GM18526 (cell line): ENCODE data around the gene PFN3.

Experiments used
- POLR2A ChIP-seq: IDR thresholded peaks from 3 replicates; pipeline ENCODE4 v1.6.1; 2011; ENCODE audit not compliant: insufficient read length; ENCODE audit errors: extremely low read depth

The PFN3 gene

DNA sequence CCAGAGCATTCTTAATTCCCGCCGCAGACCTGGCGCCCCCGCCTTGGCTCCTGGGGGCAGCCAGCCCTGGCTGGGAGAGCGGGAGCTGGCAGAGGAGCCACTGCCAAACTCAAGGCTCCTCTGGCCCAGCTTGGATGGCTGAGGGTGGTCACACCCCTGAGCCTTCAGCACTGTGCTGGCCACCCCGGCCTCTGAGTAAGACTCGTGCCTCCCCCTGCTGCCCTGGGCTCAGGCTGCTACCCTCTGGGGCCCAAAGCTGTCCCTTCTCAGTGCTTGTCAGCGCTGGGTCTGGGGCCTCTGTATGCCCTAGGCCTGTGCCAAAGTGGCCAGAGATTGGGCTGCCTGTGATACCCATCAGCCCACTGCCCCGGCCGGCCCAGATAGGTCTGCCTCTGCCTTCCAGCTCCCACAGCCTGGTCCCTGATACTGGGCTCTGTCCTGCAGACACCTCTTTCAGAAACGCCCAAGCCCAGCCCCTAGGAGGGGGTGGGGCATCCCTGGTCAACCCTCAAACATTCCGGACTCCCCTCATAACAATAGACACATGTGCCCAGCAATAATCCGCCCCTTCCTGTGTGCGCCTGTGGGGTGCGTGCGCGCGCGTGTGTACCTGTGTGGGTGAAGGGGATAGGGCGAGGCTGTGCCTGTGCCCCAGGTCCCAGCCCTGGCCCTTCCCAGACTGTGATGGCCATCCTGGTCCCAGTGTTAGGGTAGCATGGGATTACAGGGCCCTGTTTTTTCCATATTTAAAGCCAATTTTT is 41.8 kb upstream of the PFN3 start:
- no peak for TF ChIP-seq POLR2A

DNA sequence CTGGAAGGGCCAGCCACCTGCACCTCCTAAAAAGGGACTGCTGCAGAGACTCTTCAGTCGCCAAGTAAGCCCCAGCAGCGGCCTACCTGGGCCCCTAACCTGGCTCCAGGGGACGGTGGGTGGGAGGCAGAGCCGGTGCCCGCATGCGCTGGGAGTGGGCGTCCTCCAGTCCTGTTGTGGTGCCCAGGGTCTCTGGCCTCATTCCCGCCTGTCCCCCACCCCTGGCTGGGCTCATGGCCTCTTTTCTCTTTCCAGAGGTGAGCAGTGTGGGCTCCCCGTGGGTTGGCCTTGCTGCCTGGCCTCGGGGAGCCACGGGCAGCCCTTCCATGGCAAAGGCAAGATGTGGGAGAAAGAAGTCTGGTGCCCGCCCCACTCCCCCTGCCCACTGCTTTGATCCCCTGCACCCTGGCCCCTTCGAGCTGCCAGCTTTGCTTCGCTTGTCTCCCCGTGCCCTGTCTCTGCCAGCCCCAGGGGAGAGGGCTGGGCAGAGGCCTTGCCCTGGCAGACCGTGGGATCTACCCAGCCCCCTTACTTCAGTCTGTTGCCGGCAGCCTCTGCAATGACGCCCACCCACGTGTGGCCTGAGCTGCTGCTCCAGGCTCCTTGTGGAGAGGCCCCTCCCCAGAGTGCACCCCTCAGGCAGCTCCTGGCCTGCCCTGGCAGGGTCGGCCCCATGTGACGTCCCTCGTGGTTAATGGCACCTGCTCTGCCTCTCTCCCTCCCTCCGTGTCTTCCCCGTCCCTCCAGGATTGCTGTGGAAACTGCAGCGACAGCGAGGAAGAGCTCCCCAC is 40.7 kb upstream of the PFN3 start:
- no peak for TF ChIP-seq POLR2A

DNA sequence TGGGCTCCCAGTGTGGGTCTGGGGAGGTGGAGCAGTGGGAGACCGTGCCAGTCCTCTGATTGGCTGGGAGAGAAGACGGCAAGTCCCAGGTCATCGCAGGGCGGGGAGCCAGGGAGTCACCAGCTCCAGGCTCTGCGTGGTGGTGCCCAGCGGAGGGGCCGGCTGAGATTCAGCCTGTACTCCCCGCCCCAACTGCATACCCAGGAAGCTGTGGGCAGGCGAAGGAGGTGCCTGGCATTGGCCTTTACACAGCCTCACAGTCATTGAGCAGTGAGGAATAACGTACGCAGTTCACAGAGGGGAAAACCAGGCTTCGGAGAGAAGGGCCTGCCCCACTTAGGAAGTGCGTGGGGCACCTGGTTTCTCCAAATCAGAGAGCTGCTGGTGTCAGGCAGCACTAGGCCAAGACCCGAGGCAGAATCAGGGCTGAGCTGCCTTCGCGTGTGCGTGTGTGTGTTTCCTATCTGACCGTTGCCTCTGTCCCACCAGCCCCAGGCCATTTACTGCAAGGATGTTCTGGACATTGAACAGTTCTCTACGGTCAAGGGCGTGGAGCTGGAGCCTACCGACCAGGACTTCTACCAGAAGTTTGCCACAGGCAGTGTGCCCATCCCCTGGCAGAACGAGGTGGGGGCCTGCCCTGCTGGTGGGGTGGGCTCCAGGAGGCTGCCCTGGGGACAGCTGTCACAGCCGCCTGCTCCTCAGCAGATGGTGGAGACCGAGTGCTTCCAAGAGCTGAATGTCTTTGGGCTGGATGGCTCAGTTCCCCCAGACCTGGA is 39.9 kb upstream of the PFN3 start:
- TF ChIP-seq POLR2A, result no peak

DNA sequence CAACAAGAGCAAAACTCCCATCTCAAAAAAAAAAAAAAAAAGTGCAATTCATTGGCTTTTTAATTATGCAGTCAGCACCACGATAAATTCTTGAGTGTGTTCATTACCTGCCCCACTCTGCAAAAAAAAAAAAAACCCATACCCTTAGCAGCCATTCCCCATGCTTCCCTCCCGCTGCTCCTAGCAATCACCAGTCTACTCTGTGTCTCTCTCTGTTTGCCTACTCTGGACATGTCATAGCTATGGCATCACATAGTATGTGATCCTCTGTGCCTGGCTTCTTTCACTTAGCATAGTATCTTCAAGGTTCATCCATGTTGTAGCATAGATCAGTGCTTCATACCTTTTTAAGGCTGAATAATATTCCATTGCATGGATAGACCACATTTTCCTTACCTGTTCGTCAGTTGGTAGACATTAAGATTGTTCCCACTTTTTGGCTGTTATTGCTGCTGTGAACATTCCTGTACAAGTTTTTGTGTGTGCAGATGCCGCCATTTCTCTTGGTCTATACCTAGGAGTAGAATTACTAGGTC is 39.1 kb upstream of the PFN3 start:
- no peak for TF ChIP-seq POLR2A

DNA sequence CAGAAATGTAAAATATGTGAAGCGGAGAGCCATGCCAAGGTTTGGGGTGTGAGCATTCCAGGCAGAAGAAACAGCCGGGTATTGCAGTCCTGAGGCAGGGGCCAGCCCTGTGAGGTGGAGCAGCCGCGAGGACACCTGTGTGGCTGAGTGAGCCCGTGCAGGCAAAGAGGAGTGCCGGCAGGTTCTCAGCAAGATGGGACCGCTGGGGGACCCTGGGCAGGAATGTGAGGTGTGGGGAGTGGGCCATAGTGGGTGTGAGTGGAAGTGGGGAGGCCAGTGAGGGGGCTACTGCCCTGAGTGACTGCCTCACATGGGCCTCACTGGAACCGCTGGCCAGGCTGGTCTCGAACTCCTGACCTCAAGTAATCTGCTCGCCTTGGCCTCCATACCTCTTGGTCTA is 38.0 kb upstream of the PFN3 start:
- TF ChIP-seq POLR2A, result no peak

DNA sequence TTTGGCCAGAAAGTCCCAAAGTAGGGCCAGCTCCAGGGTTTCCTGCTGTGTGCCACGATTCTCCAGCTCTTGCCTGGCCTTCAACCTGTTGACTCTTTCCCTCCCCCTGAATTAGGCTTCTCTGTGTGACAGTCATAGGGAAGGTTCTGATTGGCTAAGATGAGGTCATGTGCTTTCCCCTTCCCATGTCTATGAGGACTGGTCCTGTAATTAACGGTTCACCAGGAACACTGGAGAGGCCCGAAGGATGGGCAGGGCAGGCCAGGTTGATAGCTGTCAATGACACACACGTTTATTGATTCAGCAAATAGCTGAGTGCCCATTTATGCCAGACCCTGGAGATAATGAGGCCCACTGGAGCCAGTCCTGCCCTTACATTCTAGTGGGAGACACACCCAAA is 37.2 kb upstream of the PFN3 start:
- no peak for TF ChIP-seq POLR2A

DNA sequence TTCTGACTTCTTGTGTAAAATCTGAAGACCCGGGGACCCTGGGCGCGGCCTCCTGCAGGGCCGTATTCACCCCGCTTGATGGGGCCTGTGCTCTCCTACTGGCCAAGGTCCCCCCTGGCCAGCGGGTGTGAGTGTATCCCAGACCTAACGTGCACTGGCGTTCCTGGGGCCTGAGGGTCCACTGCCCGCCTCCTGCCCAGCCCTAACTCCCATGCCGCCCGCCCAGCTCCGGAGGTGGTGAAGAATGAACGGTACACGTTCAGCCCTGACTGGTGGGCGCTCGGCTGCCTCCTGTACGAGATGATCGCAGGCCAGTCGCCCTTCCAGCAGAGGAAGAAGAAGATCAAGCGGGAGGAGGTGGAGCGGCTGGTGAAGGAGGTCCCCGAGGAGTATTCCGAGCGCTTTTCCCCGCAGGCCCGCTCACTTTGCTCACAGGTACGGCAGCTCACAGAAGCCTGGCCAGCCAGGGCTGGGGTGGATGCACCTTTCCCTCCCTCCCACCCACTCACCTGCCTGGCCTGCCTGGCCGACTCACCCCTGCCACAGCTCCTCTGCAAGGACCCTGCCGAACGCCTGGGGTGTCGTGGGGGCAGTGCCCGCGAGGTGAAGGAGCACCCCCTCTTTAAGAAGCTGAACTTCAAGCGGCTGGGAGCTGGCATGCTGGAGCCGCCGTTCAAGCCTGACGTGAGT is 35.5 kb upstream of the PFN3 start:
- no peak for TF ChIP-seq POLR2A

DNA sequence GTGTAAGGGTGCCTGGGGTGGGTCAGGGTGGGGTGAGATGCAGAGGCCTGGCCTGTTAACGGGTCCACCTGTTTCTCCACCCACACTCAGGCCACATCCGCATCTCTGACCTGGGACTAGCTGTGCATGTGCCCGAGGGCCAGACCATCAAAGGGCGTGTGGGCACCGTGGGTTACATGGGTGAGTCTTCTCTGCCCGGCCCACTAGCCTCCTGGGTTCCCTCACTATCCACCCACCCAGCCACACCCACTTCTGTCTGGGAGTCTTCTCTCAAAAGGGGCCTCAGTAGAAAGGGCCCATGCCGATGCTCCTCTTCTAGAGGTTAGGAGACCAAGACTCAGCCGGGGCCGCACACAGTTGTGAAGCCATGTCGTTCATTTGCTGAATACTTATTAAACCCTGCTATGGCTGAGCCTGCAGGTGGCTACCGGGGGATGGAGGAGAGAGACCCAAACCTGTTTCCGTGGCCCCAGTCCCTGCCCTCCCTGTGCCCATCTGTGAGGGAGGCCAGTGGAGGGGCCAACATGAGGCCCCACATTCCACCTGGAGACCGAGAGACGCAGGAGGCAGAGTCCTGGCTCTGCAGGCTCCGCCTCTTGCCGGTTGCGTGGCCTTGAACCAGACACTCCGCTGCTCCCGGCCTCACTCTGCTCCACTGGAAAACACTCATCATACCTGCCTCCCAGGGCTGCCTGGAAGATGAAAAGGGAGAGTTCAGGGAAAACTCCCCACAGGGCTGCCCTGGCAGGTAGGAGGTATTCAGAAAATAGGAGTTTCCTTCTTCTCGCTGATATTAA is 34.7 kb upstream of the PFN3 start:
- no peak for TF ChIP-seq POLR2A

DNA sequence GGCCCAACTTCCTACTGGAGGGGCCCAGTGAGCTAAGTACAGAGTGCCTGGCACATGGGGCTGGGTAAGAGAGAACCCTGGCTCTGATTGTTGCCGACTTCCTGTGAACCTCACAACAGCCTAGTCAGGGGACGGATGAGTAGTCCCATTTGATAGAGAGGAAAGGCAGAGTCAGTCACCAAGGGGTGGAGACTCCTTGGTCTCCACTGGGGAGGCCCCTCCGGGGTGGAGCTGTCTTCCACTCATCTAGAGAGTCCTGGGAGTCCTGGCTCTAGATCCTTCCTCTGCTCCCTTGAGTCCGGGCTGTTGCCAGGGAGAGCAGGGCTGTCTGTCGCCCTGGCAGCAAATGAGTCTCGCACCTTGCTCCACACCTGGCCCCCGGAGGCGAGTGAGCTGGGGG is 34.0 kb upstream of the PFN3 start:
- TF ChIP-seq POLR2A, result no peak

DNA sequence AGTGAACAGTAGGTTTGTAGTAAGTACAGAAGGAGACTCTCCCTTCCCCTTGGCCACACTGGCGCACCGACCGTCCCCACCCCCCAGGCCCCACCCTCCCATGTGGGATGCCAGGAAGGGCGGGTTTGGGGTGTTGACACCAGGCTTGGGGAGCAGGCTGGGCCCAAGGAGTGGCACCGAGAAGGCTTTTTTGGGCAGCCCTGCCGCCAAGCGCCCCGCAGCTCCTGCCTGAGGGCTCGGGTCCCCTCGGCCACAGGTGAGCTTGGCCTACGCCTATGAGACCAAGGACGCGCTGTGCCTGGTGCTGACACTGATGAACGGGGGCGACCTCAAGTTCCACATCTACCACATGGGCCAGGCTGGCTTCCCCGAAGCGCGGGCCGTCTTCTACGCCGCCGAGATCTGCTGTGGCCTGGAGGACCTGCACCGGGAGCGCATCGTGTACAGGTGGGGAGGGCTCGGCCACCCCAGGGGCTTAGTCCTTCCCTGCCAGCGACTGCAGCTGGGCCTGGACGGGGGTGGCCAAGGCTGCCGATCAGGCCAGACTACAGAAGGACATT is 33.3 kb upstream of the PFN3 start:
- peak; percentile 16 for TF ChIP-seq POLR2A

DNA sequence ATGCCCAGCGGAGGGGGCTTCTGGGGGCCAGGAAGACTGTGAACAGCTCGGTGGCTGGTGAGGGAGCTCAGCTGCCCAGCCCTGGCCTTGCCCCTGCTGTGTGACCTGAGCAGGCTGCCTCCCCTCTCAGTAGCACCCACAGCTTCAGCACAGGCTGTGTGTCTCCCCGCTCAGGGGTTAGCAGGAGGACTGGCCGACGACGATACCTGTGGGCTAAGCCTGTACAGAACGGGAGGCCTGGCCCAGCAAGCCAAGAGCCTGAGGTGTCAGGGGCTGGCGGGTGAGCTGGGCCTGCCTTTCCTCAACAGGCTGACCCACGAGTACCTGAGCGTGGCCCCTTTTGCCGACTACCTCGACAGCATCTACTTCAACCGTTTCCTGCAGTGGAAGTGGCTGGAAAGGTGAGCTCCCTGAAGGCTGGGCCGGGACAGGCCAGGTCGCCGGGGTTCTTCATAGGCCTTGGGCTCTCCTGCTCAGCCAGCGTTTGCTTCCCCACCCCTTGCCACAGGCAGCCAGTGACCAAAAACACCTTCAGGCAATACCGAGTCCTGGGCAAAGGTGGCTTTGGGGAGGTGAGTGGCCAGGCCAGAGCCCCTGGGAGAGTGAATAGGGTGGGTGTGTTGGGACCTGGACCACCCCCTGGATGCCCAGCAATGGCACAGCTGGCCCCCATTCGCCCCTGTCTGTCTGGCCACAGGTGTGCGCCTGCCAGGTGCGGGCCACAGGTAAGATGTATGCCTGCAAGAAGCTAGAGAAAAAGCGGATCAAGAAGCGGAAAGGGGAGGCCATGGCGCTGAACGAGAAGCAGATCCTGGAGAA is 32.6 kb upstream of the PFN3 start:
- TF ChIP-seq POLR2A, result no peak

DNA sequence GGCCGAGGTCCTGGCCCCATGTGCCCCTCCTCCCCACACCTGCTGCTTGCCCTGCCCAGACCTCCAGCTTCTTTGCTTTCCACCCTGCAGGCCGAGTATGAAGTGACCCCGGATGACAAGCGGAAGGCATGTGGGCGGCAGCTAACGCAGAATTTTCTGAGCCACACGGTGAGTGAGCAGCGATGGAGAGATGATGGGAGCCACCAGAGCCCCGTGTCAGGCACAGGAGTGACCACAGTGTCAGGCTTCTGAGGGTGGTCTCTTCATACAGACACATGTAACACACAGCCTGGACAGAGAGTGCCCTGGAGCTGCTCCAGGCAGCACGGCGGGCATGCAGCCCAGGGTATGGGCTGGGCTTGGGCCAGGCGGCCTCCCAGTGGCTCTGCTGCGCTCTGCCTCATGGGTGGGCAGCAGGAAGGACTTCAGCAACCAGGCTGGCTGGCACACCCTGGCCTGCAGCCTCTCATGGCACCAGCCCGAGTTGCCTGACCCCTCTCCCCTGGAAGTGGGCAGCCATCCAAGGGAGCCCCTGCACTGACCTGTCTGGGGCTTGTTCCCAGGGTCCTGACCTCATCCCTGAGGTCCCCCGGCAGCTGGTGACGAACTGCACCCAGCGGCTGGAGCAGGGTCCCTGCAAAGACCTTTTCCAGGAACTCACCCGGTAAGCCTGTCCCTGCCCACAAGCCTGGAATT is 31.8 kb upstream of the PFN3 start:
- no peak for TF ChIP-seq POLR2A

DNA sequence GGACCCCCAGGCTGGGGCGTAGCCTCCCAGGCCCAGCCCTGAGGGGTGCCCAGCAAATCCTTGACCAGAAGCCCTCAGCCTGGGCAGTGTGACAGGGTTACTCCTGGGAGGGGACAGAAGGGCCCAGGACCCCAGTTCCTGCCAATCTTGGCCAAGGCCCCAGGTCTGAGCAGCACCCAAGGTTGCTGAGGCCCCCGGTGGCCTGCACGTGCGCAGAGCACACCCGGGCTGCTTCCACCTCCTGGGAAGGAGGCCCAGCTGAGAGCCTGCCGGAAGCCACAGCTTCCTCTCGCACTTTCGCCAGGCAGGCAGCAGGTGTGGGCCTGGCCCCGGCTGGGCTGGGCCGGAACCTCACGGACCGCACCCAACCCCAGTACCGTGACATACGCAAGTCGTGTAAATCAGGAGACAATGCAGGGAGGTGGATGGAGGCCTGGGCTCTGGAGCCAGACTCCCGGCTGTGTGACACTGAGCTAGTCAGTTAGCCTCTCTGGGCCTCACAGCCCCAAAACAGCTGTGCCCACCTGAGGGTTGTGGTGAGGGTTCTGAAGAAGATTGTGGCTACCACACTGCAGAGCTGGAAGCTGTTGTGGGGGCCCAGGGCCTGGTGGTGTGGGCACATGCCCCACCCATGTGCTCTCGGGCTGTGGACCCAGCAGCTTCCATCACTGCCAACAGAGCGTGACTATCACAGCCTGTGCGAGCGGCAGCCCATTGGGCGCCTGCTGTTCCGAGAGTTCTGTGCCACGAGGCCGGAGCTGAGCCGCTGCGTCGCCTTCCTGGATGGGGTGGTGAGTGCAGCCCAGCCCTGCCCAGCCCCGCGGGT is 31.1 kb upstream of the PFN3 start:
- no peak for TF ChIP-seq POLR2A
